Activated naive CD4-positive, alpha-beta T cell treated with Interleukin-2 at 50 U/mL for 16 hours (primary cell): ENCODE results near the gene ARHGEF28.

Source experiments
- DNase-seq: peaks from one replicate; pipeline ENCODE4 v3.0.0-alpha.2; 2020

ARHGEF28 gene

DNA sequence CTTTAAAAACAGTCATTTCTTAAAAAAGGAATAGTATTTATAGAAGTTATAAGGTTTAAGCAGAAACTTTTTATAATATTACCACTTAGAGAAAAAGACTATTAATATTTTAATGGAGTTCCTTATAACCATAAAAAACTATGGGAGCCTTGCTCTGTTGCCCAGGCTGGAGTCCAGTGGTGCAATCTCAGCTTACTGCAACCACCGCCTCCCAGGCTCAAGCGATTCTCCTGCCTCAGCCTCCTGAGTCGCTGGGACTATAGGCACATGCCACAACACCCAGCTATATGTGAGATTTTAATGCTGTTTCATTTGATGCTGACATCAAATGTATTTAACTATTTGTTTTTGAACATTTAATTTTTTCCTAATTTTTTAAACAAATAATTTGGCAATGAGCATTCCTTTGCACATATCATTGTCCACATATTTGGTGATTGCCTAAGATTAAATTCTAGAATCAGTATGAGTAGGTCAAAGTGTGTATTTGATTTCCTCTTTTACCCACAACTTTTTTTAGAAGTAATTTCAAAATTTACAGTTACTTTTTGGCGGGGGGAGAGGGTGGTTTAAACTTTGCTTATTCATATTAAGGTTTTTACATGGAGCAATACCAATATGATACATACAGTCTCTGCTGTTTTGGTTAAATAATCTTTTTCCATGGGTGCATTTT lies 235.5 kb downstream of the ARHGEF28 start:
- DNase-seq: no peak

- no peak for DNase-seq
These were observed 236.8 kb downstream of the ARHGEF28 start for GRCh38 chr5:73862796-73863195.

- DNase-seq: no peak
These were observed 237.9 kb downstream of the ARHGEF28 start for GRCh38 chr5:73863876-73864275.

DNA sequence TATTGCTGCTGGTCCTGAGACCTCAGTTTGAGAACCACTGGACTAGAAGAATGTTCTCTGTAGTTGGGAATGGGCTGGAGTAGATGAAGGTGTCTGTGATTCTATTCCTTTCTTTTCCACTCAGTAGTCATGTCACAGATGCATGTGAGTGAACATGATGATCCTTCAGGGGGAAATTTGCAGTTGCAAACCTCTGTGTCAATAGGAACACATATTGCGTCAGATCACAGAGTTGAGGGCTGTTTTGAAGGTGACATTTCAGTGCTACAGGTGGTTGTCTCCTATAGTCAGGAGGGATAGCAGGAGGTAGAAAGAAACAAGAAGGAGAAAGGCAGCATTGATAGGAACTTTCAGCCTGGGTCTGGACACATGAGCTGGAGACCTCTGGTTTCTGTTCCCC lies 239.3 kb downstream of the ARHGEF28 start:
- DNase-seq: no peak

- no peak for DNase-seq
These were observed 241.6 kb downstream of the ARHGEF28 start for GRCh38 chr5:73867345-73868335.

DNA sequence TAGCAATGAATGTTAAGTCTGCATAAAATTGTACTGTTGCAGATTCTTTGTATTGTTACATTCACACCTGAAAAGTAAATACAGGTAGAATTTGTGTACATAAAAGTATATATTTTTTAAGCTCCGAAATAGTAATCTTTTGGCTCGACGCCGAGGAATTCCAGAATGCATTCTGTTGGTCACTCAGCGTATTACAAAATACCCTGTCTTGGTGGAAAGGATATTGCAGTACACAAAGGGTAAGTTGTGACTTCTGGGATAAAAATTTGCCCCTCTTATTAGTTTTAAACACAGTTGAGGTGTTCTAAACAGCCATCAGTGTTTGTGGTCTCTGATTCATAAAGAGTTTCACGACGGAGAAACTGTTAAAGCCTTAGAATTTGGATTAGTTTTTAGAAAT lies 257.6 kb downstream of the ARHGEF28 start:
- no peak for DNase-seq

- no peak for DNase-seq
These were observed 261.7 kb downstream of the ARHGEF28 start for GRCh38 chr5:73887688-73888087.

DNA sequence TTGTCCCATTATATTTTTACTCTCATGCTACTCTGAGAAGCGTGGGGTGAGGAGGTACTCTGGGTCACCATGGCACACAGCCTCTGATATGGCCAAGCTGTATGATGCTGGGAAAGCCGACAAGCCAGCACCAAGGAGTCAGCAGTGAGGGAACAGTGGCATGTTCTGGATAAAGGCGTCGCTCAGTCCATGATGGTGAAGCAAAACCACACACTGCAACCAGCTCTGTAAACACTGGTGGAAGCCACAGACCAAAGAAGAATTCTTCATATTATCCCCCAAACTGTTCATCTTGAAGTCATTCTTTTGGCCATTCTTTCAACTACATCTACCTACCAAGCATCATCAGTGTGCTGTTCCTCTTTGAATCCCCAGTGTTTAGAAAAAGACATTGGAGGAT lies 264.6 kb downstream of the ARHGEF28 start:
- no peak for DNase-seq

DNA sequence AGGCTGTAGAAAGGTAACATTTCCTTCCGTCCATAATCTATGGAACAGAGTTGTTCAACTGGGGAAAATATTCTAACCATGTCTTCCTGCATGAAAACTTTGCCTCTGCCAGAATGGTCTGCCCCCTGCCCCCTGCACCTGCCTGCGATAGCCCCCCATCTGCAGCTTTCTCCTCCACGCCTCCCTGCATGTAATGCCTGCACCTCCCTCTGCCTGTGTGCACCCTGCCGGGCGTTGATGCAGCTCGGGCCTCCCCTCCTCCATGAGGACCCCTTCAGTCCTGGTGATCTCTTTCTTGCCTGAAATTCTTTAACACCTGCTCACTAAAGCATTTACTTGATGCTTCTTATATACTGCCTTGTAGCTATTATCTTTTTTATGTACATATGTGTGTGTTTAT lies 266.2 kb downstream of the ARHGEF28 start:
- DNase-seq: no peak

- DNase-seq: no peak
These were observed 266.8 kb downstream of the ARHGEF28 start for GRCh38 chr5:73892806-73893205.

DNA sequence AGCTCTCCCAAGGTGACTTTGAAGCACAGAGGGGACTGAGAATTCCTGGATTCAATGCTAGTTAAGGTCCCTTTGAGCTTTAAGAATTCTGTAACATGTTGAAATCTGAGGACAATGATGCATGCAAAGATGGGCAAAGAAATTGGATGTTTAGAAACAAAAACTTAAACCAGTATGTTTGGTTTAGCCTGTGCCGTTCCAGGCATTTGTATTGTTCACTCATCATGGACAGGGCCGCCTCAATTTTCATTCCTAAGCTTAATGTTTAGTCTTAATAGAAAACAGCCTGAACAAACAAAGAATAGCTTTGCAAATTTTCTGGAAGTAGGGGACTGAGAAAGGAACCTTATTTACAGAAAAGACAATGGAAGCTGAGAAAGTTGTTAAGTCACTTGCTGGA lies 267.8 kb downstream of the ARHGEF28 start:
- DNase-seq: no peak

DNA sequence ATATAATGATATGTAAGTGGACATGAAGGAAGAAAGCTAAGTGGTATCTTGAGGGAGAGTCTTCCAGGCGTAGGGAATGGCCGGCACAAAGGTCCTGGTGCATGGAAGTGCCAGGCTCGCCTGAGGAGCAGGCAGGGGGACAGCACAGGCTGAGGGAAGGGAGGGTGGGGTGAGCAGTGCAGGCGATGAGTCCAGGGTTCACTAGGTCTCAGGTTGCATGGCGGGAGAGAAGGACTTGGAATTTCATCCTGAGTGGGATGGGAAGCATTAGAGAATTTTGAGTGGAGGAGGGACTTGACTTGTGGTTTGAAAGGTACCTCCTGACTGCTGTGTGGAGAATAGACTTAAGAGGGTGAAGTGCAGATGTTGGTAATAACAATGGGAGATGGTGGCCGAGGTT lies 268.9 kb downstream of the ARHGEF28 start:
- DNase-seq: no peak

DNA sequence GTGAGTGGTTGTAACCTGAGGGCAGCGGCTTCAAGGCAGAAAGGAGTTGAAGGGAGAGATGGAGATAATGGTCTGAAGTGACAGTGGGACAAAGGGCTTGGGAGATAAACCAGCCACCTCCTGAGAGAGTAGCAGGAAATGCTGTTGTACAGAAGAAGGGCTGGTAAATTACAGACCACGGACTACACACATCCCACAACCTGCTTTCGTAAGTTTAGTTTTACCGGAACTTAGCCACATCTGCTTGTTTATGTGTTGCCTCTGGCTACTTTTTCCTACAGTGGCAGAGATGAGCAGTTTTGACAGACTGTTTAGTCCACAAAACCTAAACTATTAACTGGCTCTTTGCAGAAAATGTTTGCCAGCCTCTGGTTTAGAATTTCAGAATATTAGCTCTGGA lies 269.5 kb downstream of the ARHGEF28 start:
- DNase-seq: no peak

- DNase-seq: no peak
These were observed 270.1 kb downstream of the ARHGEF28 start for GRCh38 chr5:73896097-73896496.

DNA sequence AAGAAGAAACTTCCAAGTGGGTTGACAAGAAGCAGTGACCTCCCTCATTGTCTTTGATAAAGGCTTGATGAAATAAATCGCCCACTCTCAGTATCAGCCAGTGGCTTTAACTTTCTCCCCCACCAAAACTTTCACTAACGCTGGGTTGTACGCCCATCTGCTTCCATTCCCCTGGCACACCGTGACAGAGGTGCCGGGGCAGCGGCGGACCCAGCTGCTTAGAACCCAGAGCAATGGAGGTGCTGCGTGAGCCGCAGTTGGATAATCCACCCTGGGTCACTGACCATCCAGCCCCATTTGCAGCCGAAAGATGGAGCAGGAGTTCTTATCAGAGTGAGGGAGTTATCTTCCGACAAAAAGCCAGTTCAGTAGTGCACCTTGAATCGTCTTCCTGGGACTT lies 270.7 kb downstream of the ARHGEF28 start:
- DNase-seq: no peak

DNA sequence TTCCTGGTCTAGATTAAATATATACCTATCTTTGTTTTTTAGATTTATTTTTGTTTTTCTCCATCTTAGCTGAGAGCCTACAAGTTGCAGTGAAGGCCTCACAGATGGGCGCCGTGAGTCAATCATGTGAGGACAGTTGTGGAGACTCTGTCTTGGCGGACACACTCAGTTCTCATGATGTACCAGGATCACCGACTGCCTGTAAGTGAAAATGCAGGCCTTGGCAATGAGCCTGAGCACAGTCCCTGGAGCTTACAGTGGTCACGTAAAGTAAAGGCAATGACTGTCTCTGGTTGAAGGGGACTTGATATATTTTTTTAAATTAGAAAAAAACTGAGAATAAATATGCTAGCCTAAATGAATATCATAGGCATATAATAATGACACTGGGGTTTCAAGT lies 271.9 kb downstream of the ARHGEF28 start:
- DNase-seq: no peak

DNA sequence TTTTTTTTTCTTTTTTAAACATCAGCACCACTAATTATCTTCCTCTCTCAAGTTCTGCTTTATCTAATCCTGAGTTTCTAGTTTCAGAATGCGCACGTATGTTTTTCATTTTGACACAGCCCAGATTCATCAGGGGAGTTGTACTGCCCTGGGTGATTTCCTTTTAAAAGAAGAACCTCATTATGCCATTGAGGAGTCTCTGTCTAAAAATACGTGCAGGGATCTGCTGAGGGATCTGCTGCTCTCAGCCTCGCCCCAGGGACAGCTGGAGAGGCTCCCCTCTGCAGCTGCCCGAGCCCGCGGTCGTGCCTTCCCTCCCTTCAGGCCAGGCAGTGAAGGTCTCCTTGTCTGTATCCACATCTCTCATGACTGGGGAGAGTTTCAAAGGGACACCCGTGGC lies 273.1 kb downstream of the ARHGEF28 start:
- no peak for DNase-seq

DNA sequence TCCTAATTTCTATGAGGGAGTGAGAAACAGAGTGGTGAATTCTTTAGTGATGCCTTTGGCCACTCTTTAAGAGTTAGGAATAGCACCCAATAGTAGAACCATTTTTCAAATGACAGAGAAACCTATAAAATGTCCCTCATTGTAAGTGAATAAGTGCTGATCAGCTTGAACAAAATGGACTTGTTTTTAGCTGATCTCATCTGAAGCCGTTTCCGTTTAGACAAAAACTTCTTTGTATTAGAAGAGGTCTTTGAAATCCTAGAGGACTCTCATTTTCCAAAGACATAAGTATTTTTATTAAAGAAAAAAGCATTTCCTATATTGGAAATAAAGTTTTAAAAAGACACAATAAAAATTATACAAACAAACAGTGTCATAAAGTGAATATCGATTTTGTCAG lies 273.9 kb downstream of the ARHGEF28 start:
- no peak for DNase-seq

DNA sequence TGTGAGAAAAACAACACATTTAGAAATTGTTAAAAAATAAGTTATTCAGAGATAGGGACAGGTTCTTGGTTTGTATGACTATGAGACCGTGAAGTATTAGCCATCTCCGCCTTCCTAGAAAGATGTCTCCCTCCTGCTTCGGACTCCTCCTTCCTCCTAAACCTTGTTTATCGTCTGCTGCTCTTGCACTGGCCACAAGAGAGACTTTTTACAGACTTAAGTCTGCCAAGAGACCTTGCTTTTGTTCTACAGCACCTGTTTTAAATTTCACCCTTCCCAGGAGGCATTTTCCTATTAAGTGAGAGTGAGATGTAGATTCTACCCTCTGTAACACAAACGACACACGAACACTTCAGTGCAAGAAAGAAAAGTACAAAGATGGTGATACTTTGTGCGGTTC lies 274.6 kb downstream of the ARHGEF28 start:
- DNase-seq: no peak

DNA sequence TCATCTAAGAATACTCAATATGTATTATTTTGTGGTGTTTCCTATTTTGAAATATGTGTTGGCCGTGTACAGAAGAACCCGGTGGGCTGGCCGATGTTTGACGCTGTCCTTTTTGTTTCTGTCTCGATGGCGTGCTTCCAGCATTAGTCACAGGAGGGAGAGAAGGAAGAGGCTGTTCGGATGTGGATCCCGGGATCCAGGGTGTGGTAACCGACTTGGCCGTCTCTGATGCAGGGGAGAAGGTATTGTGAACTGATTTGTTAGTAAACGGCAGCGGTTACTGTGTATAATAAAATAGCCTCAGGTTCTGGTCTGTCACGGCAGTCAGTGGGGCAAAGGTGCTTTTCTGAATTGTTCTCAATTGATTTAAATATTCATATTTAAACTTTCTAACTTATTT lies 275.0 kb downstream of the ARHGEF28 start:
- no peak for DNase-seq

DNA sequence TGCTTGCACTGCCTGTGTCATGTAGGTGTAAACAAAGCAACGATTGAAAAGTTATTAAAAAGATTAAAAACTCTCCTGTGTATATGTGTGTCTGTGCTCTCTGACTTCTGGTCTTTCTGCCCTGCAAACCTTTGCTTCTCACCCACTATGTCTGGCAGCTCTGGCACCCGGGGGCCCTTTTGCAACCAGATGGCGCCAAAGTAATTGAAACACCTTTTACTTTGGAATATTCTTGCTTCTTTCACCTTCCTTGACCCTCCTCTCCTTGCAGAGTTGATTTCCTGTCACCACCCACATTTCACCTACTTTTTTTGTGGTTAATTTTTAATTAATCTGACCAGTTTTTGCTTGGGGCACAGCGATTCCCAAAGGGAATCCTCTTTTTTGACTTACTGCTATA lies 275.5 kb downstream of the ARHGEF28 start:
- no peak for DNase-seq

GRCh38 chr5:73902327-73903051 lies 276.5 kb downstream of the ARHGEF28 start:
- DNase-seq: no peak

DNA sequence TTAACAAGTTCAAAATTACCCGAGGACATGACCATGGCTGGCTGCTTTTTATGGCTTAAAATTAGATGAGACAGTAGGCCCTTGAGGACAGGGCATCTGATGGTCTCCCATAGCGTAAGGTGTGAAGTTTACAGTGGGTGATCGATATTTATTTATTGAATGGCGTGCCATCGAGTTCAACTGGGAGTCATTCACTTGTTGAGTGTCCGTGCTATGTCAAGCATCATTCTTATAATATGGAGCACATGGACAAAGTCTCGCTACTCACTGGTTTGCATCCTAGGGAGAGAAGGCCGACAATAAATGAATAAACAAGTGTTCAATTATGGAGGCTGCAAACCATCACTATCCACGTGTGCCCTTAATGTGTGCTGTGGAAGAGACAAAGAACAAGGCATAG lies 277.2 kb downstream of the ARHGEF28 start:
- DNase-seq: no peak

GRCh38 chr5:73906277-73906676 lies 280.3 kb downstream of the ARHGEF28 start:
- DNase-seq: no peak
